ENCODE results near the gene RNF133.
"Not testable (repeated sequence)": the region's sequence is repeated elsewhere in the genome, so short reads cannot be mapped to it uniquely, and the experiment has no call there.

RNF133 gene

DNA sequence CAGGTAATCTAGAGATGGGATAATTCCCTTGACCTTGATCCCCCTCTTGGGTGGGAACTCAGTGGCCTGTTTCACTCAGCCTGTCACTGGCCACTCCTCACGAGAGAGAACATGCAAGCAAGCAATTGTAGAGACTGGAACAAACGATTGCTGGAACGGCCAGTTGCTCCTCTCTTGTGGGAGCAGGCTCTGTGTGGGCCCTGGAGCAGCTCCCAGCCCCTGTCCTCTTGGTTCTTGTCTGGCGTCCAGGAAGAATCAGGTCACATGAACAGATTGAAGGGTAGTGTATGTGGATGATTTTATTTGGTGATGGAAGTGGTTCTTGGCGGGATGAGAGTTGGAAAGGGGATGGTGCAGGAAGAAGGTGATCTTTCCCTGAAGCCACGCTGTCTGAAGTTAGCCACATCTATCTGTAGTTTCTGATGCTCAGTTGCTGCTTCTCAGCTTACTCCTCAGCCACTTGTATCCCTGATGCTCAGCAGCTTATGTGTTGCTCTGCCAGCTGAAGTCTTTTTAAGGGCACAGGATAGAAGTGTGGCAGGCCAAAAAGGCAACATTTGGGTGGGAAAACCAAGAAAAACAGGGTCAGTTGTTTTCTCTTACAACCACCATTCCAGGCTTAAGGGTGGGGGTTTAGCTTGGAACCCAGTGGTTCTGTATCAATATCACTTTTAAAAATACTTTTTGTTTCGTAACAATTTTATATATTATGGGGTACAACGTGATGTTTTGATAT lies 15.9 kb downstream of the RNF133 start:
- H3K79me2 ChIP-seq (ENCODE audit: low read length), result no peaks in the 10 kb centered on the region
- H3K4me3 ChIP-seq (ENCODE audit: low read length), result no peak overlapping the region
- H2AFZ ChIP-seq (ENCODE audit: low read depth, low read length), result no peak overlapping the region
- H4K20me1 ChIP-seq (ENCODE audit: insufficient read depth, low read length), result no peaks in the 10 kb centered on the region
- no peak overlapping the region for H3K4me2 ChIP-seq (ENCODE audit: low read length)
- no peaks in the 10 kb centered on the region for H3K9me3 ChIP-seq (ENCODE audit: insufficient read depth, low read length)
- no peak overlapping the region for H3K9ac ChIP-seq (ENCODE audit: low read length)
- no peaks in the 10 kb centered on the region for H3K27me3 ChIP-seq (ENCODE audit: low read depth, low read length)
- H3K27ac ChIP-seq (ENCODE audit: low read length), result no peak overlapping the region
- no peaks in the 10 kb centered on the region for H3K4me1 ChIP-seq (ENCODE audit: low read length)
- H3K36me3 ChIP-seq (replicated peaks; ENCODE audit: low read depth, low read length), result no peaks in the 10 kb centered on the region
- TF ChIP-seq EZH2phosphoT487 (IDR thresholded peaks at IDR 0.05; ENCODE audit: low read depth), result no peak
- TF ChIP-seq, protein P1, sequence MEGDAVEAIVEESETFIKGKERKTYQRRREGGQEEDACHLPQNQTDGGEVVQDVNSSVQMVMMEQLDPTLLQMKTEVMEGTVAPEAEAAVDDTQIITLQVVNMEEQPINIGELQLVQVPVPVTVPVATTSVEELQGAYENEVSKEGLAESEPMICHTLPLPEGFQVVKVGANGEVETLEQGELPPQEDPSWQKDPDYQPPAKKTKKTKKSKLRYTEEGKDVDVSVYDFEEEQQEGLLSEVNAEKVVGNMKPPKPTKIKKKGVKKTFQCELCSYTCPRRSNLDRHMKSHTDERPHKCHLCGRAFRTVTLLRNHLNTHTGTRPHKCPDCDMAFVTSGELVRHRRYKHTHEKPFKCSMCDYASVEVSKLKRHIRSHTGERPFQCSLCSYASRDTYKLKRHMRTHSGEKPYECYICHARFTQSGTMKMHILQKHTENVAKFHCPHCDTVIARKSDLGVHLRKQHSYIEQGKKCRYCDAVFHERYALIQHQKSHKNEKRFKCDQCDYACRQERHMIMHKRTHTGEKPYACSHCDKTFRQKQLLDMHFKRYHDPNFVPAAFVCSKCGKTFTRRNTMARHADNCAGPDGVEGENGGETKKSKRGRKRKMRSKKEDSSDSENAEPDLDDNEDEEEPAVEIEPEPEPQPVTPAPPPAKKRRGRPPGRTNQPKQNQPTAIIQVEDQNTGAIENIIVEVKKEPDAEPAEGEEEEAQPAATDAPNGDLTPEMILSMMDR (IDR thresholded peaks at IDR 0.05; ENCODE audit: low read depth, low read length), result no peak

- not testable (repeated sequence) for H3K4me1 ChIP-seq (ENCODE audit: low read length); H3K27ac ChIP-seq (ENCODE audit: low read length); H3K4me3 ChIP-seq (ENCODE audit: low read length); H3K9me3 ChIP-seq (ENCODE audit: insufficient read depth, low read length); H4K20me1 ChIP-seq (ENCODE audit: insufficient read depth, low read length); H3K9ac ChIP-seq (ENCODE audit: low read length); H3K36me3 ChIP-seq (replicated peaks; ENCODE audit: low read depth, low read length); H3K4me2 ChIP-seq (ENCODE audit: low read length); H3K79me2 ChIP-seq (ENCODE audit: low read length); H3K27me3 ChIP-seq (ENCODE audit: low read depth, low read length); H2AFZ ChIP-seq (ENCODE audit: low read depth, low read length)
These were observed 17.7 kb downstream of the RNF133 start for GRCh38 chr7:122681186-122681585.

- H3K4me1 ChIP-seq (ENCODE audit: low read length), result peaks cover 3% of the 10 kb centered on the region; the same call in 1 of the 2 replicates
- H3K79me2 ChIP-seq (ENCODE audit: low read length), result no peaks in the 10 kb centered on the region
- no peaks in the 10 kb centered on the region for H4K20me1 ChIP-seq (ENCODE audit: insufficient read depth, low read length)
- no peak overlapping the region for H3K4me2 ChIP-seq (ENCODE audit: low read length)
- TF ChIP-seq, protein P1 (IDR thresholded peaks at IDR 0.05; ENCODE audit: low read depth, low read length), result no peak
- TF ChIP-seq EZH2phosphoT487 (IDR thresholded peaks at IDR 0.05; ENCODE audit: low read depth), result no peak
- no peak overlapping the region for H3K27ac ChIP-seq (ENCODE audit: low read length)
- no peak overlapping the region for H3K9ac ChIP-seq (ENCODE audit: low read length)
- no peak overlapping the region for H3K4me3 ChIP-seq (ENCODE audit: low read length)
- H3K36me3 ChIP-seq (replicated peaks; ENCODE audit: low read depth, low read length), result no peaks in the 10 kb centered on the region
- H3K27me3 ChIP-seq (ENCODE audit: low read depth, low read length), result no peaks in the 10 kb centered on the region
- H2AFZ ChIP-seq (ENCODE audit: low read depth, low read length), result no peak overlapping the region
- H3K9me3 ChIP-seq (ENCODE audit: insufficient read depth, low read length), result no peaks in the 10 kb centered on the region
These were observed 19.1 kb downstream of the RNF133 start for GRCh38 chr7:122679813-122680212.

- not testable (repeated sequence) for H3K4me1 ChIP-seq (ENCODE audit: low read length); H3K4me3 ChIP-seq (ENCODE audit: low read length); H3K9me3 ChIP-seq (ENCODE audit: insufficient read depth, low read length); H3K9ac ChIP-seq (ENCODE audit: low read length); H3K27me3 ChIP-seq (ENCODE audit: low read depth, low read length); H4K20me1 ChIP-seq (ENCODE audit: insufficient read depth, low read length); H3K4me2 ChIP-seq (ENCODE audit: low read length); H3K27ac ChIP-seq (ENCODE audit: low read length); H3K36me3 ChIP-seq (replicated peaks; ENCODE audit: low read depth, low read length); H2AFZ ChIP-seq (ENCODE audit: low read depth, low read length); H3K79me2 ChIP-seq (ENCODE audit: low read length)
These were observed 19.6 kb downstream of the RNF133 start for GRCh38 chr7:122679269-122679709.

DNA sequence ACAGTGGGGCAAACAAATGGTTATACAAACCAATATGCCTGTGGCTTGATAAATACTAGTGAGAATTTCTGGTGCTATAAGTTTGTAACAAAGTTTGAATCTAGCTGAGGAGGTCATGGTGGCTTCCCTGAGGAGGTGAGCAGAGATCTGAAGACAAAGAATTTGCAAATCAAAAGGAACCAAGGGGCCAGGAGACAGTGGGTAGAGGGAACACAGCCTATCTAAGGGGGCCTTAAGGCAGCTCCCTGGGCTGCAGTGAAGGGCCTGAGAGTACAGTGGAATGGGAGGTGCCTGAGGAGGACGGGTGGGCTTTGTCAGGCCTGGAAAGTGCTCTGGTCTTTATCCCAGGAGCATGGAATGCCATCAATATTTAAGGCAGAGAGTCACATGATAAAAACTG lies 21.8 kb downstream of the RNF133 start:
- H3K9me3 ChIP-seq (ENCODE audit: insufficient read depth, low read length), result no peaks in the 10 kb centered on the region
- H3K4me2 ChIP-seq (ENCODE audit: low read length), result no peak overlapping the region
- H2AFZ ChIP-seq (ENCODE audit: low read depth, low read length), result no peak overlapping the region
- no peak overlapping the region for H3K27ac ChIP-seq (ENCODE audit: low read length)
- no peaks in the 10 kb centered on the region for H3K36me3 ChIP-seq (replicated peaks; ENCODE audit: low read depth, low read length)
- no peak overlapping the region for H3K4me3 ChIP-seq (ENCODE audit: low read length)
- no peak for TF ChIP-seq EZH2phosphoT487 (IDR thresholded peaks at IDR 0.05; ENCODE audit: low read depth)
- TF ChIP-seq, protein P1 (IDR thresholded peaks at IDR 0.05; ENCODE audit: low read depth, low read length), result no peak
- H3K79me2 ChIP-seq (ENCODE audit: low read length), result no peaks in the 10 kb centered on the region
- no peaks in the 10 kb centered on the region for H4K20me1 ChIP-seq (ENCODE audit: insufficient read depth, low read length)
- H3K27me3 ChIP-seq (ENCODE audit: low read depth, low read length), result no peaks in the 10 kb centered on the region
- H3K4me1 ChIP-seq (ENCODE audit: low read length), result peaks cover 8% of the 10 kb centered on the region; the same call in 1 of the 2 replicates
- no peak overlapping the region for H3K9ac ChIP-seq (ENCODE audit: low read length)
